ENCODE results near the gene NRG3.

NRG3 gene

GRCh38 chr10:82452046-82452445, 577.1 kb downstream of the NRG3 start:
- Histone ChIP-seq H3K4me1 (ENCODE audit: control insufficient read depth in 1 of 2, insufficient read depth in 2 of 2, low read length in 2 of 2) (no peaks in the 10 kb centered on the region), H3K18ac (ENCODE audit: low read length) (no peak overlapping the region), H2AFZ (ENCODE audit: insufficient read depth, low read length, poor library complexity) (no peak overlapping the region), H3K27me3 (ENCODE audit: insufficient read depth, low read length) (no peaks in the 10 kb centered on the region), H3K27ac (ENCODE audit: low read depth, low read length) (no peak overlapping the region), H2BK12ac (ENCODE audit: low read length) (no peak overlapping the region), H3K9ac (ENCODE audit: low read length) (no peak overlapping the region), H4K91ac (ENCODE audit: low read depth, low read length) (no peak overlapping the region), H3K4me2 (ENCODE audit: low read length) (no peak overlapping the region), H3K36me3 (ENCODE audit: control insufficient read depth in 1 of 2, insufficient read depth in 2 of 2, low read length in 2 of 2) (no peaks in the 10 kb centered on the region), H3K79me2 (ENCODE audit: control insufficient read depth, insufficient read depth, low read length, poor library complexity) (no peaks in the 10 kb centered on the region), H3K23ac (ENCODE audit: low read length) (no peak overlapping the region), H3K14ac (ENCODE audit: low read length) (no peak overlapping the region), H2AK5ac (ENCODE audit: low read length) (no peak overlapping the region), H3K4me3 (ENCODE audit: low read depth, low read length) (no peak overlapping the region), H3K4ac (ENCODE audit: low read depth, low read length) (no peak overlapping the region), H3K9me3 (ENCODE audit: insufficient read depth, low read depth, low read length) (no peaks in the 10 kb centered on the region), H4K12ac (ENCODE audit: low read depth, low read length) (no peak overlapping the region), H2BK120ac (ENCODE audit: insufficient read depth, low read length, poor library complexity) (no peak overlapping the region), H2BK5ac (ENCODE audit: low read depth, low read length, poor library complexity) (no peak overlapping the region), H4K8ac (ENCODE audit: low read depth, low read length) (no peak overlapping the region), H3K79me1 (ENCODE audit: low read length) (no peaks in the 10 kb centered on the region)
- WGBS (ENCODE audit: extremely low coverage, insufficient coverage, insufficient read length): no CpG with 5 or more reads among the region's 3 CpGs
- DNase-seq: no peak

- Histone ChIP-seq H4K8ac (ENCODE audit: low read depth, low read length) (no peak overlapping the region), H4K91ac (ENCODE audit: low read depth, low read length) (no peak overlapping the region), H3K4me3 (ENCODE audit: low read depth, low read length) (no peak overlapping the region), H2AFZ (ENCODE audit: insufficient read depth, low read length, poor library complexity) (no peak overlapping the region), H3K36me3 (ENCODE audit: control insufficient read depth in 1 of 2, insufficient read depth in 2 of 2, low read length in 2 of 2) (no peaks in the 10 kb centered on the region), H3K79me1 (ENCODE audit: low read length) (no peaks in the 10 kb centered on the region), H3K4ac (ENCODE audit: low read depth, low read length) (no peak overlapping the region), H3K14ac (ENCODE audit: low read length) (no peak overlapping the region), H3K79me2 (ENCODE audit: control insufficient read depth, insufficient read depth, low read length, poor library complexity) (no peaks in the 10 kb centered on the region), H3K4me2 (ENCODE audit: low read length) (no peak overlapping the region), H3K27me3 (ENCODE audit: insufficient read depth, low read length) (no peaks in the 10 kb centered on the region), H3K9me3 (ENCODE audit: insufficient read depth, low read depth, low read length) (no peaks in the 10 kb centered on the region), H2BK120ac (ENCODE audit: insufficient read depth, low read length, poor library complexity) (no peak overlapping the region), H3K18ac (ENCODE audit: low read length) (no peak overlapping the region), H3K4me1 (ENCODE audit: control insufficient read depth in 1 of 2, insufficient read depth in 2 of 2, low read length in 2 of 2) (no peaks in the 10 kb centered on the region), H2BK5ac (ENCODE audit: low read depth, low read length, poor library complexity) (no peak overlapping the region), H3K9ac (ENCODE audit: low read length) (no peak overlapping the region), H3K27ac (ENCODE audit: low read depth, low read length) (no peak overlapping the region), H2BK12ac (ENCODE audit: low read length) (no peak overlapping the region), H4K12ac (ENCODE audit: low read depth, low read length) (no peak overlapping the region), H3K23ac (ENCODE audit: low read length) (no peak overlapping the region), H2AK5ac (ENCODE audit: low read length) (no peak overlapping the region)
- DNase-seq: no peak
- no CpG with 5 or more reads among the region's 1 CpG for WGBS (ENCODE audit: extremely low coverage, insufficient coverage, insufficient read length)
These were observed 577.7 kb downstream of the NRG3 start for GRCh38 chr10:82452676-82453075.

- no peak overlapping the region for H4K12ac ChIP-seq (ENCODE audit: low read depth, low read length)
- H3K27ac ChIP-seq (ENCODE audit: low read depth, low read length): no peak overlapping the region
- H3K9me3 ChIP-seq (ENCODE audit: insufficient read depth, low read depth, low read length): no peaks in the 10 kb centered on the region
- H3K4me2 ChIP-seq (ENCODE audit: low read length): no peak overlapping the region
- no CpG with 5 or more reads among the region's 2 CpGs for WGBS (ENCODE audit: extremely low coverage, insufficient coverage, insufficient read length)
- H3K79me1 ChIP-seq (ENCODE audit: low read length): no peaks in the 10 kb centered on the region
- H2BK12ac ChIP-seq (ENCODE audit: low read length): no peak overlapping the region
- no peak overlapping the region for H4K91ac ChIP-seq (ENCODE audit: low read depth, low read length)
- H2BK5ac ChIP-seq (ENCODE audit: low read depth, low read length, poor library complexity): no peak overlapping the region
- no peak overlapping the region for H3K9ac ChIP-seq (ENCODE audit: low read length)
- H3K27me3 ChIP-seq (ENCODE audit: insufficient read depth, low read length): no peaks in the 10 kb centered on the region
- H4K8ac ChIP-seq (ENCODE audit: low read depth, low read length): no peak overlapping the region
- no peak overlapping the region for H2BK120ac ChIP-seq (ENCODE audit: insufficient read depth, low read length, poor library complexity)
- H3K4me1 ChIP-seq (ENCODE audit: control insufficient read depth in 1 of 2, insufficient read depth in 2 of 2, low read length in 2 of 2): no peaks in the 10 kb centered on the region
- H3K79me2 ChIP-seq (ENCODE audit: control insufficient read depth, insufficient read depth, low read length, poor library complexity): no peaks in the 10 kb centered on the region
- H3K4ac ChIP-seq (ENCODE audit: low read depth, low read length): no peak overlapping the region
- H2AFZ ChIP-seq (ENCODE audit: insufficient read depth, low read length, poor library complexity): no peak overlapping the region
- DNase-seq: no peak
- H3K23ac ChIP-seq (ENCODE audit: low read length): no peak overlapping the region
- no peak overlapping the region for H3K14ac ChIP-seq (ENCODE audit: low read length)
- H3K36me3 ChIP-seq (ENCODE audit: control insufficient read depth in 1 of 2, insufficient read depth in 2 of 2, low read length in 2 of 2): no peaks in the 10 kb centered on the region
- no peak overlapping the region for H2AK5ac ChIP-seq (ENCODE audit: low read length)
- no peak overlapping the region for H3K18ac ChIP-seq (ENCODE audit: low read length)
- no peak overlapping the region for H3K4me3 ChIP-seq (ENCODE audit: low read depth, low read length)
These were observed 578.8 kb downstream of the NRG3 start for GRCh38 chr10:82453678-82454293.

DNA sequence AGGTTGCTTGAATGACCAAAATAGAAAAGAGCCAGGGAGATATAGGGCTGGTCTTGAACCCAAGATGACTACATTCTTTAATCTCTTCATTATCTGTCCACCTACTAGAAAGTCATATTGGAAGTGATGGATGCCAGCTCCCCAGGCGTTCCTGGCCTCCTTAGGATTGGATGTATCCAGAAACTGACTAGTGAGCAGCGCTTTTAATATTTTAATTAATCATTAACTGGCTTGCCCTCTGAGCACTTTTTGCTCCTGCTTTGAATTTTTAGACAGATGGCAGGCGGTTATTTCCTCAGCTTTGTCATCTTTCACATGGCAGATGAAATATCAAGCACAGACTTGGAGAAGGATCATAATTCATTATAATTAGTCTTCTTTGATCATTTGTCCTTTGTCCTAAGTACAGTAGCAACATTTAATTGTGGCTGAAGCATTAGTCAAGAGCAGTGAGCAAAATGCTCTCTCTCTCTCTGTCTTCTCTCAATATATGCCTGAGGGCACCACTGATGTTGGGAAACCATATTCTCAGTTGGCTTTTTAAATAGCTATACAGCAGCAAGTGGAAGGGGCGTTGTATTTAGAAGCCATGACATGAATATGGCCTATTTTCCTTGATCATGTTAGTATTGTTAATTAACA, 588.0 kb downstream of the NRG3 start:
- Histone ChIP-seq H2BK5ac (ENCODE audit: low read depth, low read length, poor library complexity) (no peak overlapping the region), H3K18ac (ENCODE audit: low read length) (no peak overlapping the region), H3K27ac (ENCODE audit: low read depth, low read length) (no peak overlapping the region), H3K9me3 (ENCODE audit: insufficient read depth, low read depth, low read length) (no peaks in the 10 kb centered on the region), H3K4me1 (ENCODE audit: control insufficient read depth in 1 of 2, insufficient read depth in 2 of 2, low read length in 2 of 2) (no peaks in the 10 kb centered on the region), H4K91ac (ENCODE audit: low read depth, low read length) (no peak overlapping the region), H3K4me2 (ENCODE audit: low read length) (no peak overlapping the region), H4K12ac (ENCODE audit: low read depth, low read length) (no peak overlapping the region), H3K23ac (ENCODE audit: low read length) (no peak overlapping the region), H3K27me3 (ENCODE audit: insufficient read depth, low read length) (no peaks in the 10 kb centered on the region), H3K79me1 (ENCODE audit: low read length) (no peaks in the 10 kb centered on the region), H3K4me3 (ENCODE audit: low read depth, low read length) (no peak overlapping the region), H3K14ac (ENCODE audit: low read length) (no peak overlapping the region), H3K79me2 (ENCODE audit: control insufficient read depth, insufficient read depth, low read length, poor library complexity) (no peaks in the 10 kb centered on the region), H3K9ac (ENCODE audit: low read length) (no peak overlapping the region), H2AFZ (ENCODE audit: insufficient read depth, low read length, poor library complexity) (no peak overlapping the region), H4K8ac (ENCODE audit: low read depth, low read length) (no peak overlapping the region), H3K36me3 (ENCODE audit: control insufficient read depth in 1 of 2, insufficient read depth in 2 of 2, low read length in 2 of 2) (no peaks in the 10 kb centered on the region), H2BK12ac (ENCODE audit: low read length) (no peak overlapping the region), H2BK120ac (ENCODE audit: insufficient read depth, low read length, poor library complexity) (no peak overlapping the region), H3K4ac (ENCODE audit: low read depth, low read length) (no peak overlapping the region), H2AK5ac (ENCODE audit: low read length) (no peak overlapping the region)
- DNase-seq: no peak
- no CpG with 5 or more reads among the region's 4 CpGs for WGBS (ENCODE audit: extremely low coverage, insufficient coverage, insufficient read length)
